GM23338 (cell line): ENCODE data around the gene BCL2L12.

Experiments used
- CREB1 ChIP-seq: fragments of 250-450 bp; sonication (Bioruptor Pico); IDR thresholded peaks from 2 replicates; pipeline ENCODE4 v1.5.0; 2020; ENCODE audit warnings: low read depth, mild to moderate bottlenecking, moderate library complexity
- EZH2 ChIP-seq: fragments of 200-600 bp; sonication (generic); IDR thresholded peaks from one replicate; pipeline ENCODE4 v1.8.0; 2017; ENCODE audit warnings: antibody characterized with exemption, mild to moderate bottlenecking, low read depth; ENCODE audit not compliant: unreplicated experiment
- EZH2phosphoT487 ChIP-seq: fragments of 200-600 bp; sonication (generic); IDR thresholded peaks from one replicate; pipeline ENCODE4 v1.8.1; 2018; ENCODE audit warnings: antibody characterized with exemption; ENCODE audit not compliant: unreplicated experiment
- POLR2AphosphoS5 ChIP-seq: IDR thresholded peaks from 2 replicates; pipeline ENCODE4 v1.6.1; 2016; ENCODE audit warnings: antibody characterized with exemption, low read depth
- ZNF331 ChIP-seq: fragments of 250-450 bp; sonication (Bioruptor Pico); IDR thresholded peaks from 2 replicates; pipeline ENCODE4 v1.5.0; 2020; ENCODE audit warnings: low read depth, mild to moderate bottlenecking, moderate library complexity
- TF ChIP-seq, protein P1 (sequence below), 2 experiments: fragments of 200-600 bp in 1 of 2; sonication (generic) in 1 of 2; conservative IDR thresholded peaks; 2 replicates each; pipeline versions ENCODE4 v1.5.1 to v1.6.1; 2016 to 2017; ENCODE audit warnings: antibody characterized with exemption in 2 of 2, low read depth in 2 of 2, mild to moderate bottlenecking in 2 of 2, moderate library complexity in 1 of 2
- TF ChIP-seq, protein P2 (sequence below): IDR thresholded peaks from one replicate; pipeline ENCODE4 v1.6.1; 2018; ENCODE audit warnings: antibody characterized with exemption; ENCODE audit not compliant: unreplicated experiment

DNA sequence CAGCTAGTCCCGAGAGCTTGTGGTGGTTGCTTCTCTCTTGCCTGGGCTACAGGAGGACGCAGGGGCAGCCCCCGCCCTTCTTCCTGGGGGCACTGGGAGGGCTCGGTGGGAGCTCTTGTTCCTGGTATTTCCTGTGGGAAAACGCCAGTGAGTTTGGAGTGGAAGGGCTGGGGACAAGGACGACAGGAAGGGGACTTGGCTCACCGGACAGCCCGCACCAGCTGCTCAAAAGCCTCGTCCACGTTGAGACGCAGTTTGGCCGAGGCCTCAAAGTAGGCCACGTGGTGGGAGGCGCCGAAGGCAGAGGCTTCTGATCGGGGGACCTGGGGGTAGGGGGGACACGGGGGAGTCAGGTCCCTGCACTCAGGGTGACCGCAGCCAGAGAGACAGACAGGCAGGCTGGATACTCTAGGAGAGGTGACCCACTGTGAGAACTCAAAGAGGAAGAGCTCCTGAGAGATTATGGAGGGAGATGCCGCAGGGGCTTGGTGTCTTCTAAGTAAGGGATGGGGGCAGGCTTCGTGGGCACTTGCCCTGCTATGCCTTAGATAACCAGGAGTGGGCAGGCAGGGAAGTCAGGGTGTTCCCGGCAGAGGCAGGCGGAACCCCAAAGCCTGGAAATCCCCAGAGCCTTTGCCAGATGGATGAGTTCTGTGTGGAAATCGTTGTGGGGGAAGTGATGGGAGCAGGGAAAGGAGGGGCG, 30.1 kb upstream of the BCL2L12 start:
- TF ChIP-seq, protein P1, sequence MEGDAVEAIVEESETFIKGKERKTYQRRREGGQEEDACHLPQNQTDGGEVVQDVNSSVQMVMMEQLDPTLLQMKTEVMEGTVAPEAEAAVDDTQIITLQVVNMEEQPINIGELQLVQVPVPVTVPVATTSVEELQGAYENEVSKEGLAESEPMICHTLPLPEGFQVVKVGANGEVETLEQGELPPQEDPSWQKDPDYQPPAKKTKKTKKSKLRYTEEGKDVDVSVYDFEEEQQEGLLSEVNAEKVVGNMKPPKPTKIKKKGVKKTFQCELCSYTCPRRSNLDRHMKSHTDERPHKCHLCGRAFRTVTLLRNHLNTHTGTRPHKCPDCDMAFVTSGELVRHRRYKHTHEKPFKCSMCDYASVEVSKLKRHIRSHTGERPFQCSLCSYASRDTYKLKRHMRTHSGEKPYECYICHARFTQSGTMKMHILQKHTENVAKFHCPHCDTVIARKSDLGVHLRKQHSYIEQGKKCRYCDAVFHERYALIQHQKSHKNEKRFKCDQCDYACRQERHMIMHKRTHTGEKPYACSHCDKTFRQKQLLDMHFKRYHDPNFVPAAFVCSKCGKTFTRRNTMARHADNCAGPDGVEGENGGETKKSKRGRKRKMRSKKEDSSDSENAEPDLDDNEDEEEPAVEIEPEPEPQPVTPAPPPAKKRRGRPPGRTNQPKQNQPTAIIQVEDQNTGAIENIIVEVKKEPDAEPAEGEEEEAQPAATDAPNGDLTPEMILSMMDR (conservative IDR thresholded peaks at IDR 0.05; ENCODE audit: low read depth in 2 of 2), result 0 out of 4 replicates have a peak, but pooled peaks of 1 of the 2 experiments have one; percentile 3
- no peak for TF ChIP-seq EZH2
- TF ChIP-seq, protein P2, sequence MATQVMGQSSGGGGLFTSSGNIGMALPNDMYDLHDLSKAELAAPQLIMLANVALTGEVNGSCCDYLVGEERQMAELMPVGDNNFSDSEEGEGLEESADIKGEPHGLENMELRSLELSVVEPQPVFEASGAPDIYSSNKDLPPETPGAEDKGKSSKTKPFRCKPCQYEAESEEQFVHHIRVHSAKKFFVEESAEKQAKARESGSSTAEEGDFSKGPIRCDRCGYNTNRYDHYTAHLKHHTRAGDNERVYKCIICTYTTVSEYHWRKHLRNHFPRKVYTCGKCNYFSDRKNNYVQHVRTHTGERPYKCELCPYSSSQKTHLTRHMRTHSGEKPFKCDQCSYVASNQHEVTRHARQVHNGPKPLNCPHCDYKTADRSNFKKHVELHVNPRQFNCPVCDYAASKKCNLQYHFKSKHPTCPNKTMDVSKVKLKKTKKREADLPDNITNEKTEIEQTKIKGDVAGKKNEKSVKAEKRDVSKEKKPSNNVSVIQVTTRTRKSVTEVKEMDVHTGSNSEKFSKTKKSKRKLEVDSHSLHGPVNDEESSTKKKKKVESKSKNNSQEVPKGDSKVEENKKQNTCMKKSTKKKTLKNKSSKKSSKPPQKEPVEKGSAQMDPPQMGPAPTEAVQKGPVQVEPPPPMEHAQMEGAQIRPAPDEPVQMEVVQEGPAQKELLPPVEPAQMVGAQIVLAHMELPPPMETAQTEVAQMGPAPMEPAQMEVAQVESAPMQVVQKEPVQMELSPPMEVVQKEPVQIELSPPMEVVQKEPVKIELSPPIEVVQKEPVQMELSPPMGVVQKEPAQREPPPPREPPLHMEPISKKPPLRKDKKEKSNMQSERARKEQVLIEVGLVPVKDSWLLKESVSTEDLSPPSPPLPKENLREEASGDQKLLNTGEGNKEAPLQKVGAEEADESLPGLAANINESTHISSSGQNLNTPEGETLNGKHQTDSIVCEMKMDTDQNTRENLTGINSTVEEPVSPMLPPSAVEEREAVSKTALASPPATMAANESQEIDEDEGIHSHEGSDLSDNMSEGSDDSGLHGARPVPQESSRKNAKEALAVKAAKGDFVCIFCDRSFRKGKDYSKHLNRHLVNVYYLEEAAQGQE, result no peak
- no peak for TF ChIP-seq POLR2AphosphoS5
- TF ChIP-seq ZNF331, result no peak
- TF ChIP-seq CREB1 (CRISPR knock-in tag), result no peak
- TF ChIP-seq EZH2phosphoT487, result no peak
